ENCODE data around the gene MRPL30.
"Not testable (repeated sequence)": the region's sequence is repeated elsewhere in the genome, so short reads cannot be mapped to it uniquely, and the experiment has no call there.

The MRPL30 gene

DNA sequence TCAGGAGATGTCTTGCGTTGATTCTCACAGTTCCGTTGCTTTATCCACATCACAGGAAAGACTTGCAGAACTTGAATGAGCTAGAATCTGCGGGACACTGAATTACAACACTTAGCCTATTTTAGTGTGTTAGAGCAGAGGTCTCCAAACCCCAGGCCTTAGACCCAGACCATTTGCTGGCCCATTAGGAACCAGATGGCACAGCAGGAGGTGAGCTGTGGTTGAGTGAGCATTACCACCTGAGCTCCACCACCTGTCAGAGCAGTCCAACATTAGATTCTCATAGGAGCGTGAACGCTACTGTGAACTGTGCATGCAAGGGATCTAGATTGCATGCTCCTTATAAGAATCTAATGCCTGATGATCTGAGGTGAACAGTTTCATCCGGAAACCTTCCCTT is 3.8 kb downstream of the MRPL30 start:
- no peak for DNase-seq (ENCODE audit: low read depth in 2 of 2)

DNA sequence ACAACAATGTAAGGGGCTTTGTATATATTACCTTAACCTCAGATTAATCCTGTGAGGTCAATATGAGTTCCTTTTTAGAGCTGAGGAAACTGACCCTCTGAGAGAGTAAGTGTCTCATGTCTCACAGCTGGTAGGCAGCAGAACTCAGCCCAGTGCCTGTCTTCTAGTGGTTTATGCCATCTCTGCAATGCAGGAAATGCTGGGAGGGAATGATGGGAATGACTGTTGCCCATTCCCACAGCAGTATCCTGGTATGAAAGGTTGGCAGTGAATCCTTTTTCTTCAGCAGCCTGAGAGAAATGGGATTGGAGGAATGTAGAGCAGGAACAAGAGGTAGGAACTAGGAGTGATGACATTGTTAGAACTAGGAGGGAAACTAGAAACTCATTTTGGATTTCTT is 6.0 kb downstream of the MRPL30 start:
- DNase-seq (ENCODE audit: low read depth in 2 of 2) = no peak

DNA sequence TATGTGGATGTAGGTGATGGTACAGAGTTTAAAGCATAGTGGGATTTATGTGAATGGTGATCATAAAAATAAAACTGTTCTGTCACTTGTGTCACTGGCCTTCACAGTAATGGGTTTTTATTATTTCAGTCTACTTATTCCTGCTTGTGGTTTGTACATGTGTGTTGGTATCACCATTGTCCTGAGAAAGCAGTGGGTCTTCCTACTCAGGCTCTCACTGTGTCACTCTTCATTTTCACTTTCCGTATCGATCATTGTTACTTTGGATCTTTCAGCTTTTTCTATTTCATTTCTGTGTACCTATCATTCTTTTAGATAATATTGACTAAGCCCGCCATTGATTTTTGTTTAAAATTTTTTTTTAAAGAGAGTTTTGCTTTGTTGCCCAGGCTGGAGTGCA is 7.4 kb downstream of the MRPL30 start:
- no peak for DNase-seq (ENCODE audit: low read depth in 2 of 2)

DNA sequence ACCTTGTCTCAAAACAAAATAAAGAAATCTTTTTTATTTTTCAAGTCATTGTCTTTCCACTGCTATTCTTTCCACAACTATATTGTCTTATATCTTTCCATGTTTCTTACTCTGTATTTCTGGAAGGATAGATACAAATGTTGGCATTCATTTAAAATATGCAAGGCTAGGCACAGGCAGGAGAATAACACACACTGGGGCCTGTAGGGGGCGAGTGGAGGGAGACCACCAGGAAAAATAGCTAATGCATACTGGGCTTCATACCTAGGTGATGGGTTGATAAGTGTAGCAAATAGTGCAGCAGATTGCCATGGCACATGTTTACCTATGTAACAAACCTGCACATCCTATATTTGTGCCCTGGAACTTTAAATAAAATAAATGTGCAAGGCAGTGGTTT is 9.6 kb downstream of the MRPL30 start:
- DNase-seq (ENCODE audit: low read depth in 2 of 2) = no peak

DNA sequence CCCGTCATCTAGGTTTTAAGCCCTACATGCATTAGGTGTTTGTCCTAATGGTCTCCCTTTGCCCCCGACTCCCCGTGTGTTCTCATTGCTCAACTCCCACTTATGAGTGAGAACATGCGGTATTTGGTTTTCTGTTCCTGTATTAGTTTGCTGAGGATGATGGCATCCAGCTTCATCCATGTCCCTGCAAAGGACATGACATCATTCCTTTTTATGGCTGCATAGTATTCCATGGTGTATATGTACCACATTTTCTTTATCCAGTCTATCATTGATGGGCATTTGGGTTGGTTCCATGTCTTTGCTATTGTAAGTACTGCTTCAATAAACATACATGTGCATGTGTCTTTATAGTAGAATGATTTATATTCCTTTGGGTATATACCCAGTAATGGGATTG is 11.4 kb downstream of the MRPL30 start:
- DNase-seq (ENCODE audit: low read depth in 2 of 2) = not testable (repeated sequence)

DNA sequence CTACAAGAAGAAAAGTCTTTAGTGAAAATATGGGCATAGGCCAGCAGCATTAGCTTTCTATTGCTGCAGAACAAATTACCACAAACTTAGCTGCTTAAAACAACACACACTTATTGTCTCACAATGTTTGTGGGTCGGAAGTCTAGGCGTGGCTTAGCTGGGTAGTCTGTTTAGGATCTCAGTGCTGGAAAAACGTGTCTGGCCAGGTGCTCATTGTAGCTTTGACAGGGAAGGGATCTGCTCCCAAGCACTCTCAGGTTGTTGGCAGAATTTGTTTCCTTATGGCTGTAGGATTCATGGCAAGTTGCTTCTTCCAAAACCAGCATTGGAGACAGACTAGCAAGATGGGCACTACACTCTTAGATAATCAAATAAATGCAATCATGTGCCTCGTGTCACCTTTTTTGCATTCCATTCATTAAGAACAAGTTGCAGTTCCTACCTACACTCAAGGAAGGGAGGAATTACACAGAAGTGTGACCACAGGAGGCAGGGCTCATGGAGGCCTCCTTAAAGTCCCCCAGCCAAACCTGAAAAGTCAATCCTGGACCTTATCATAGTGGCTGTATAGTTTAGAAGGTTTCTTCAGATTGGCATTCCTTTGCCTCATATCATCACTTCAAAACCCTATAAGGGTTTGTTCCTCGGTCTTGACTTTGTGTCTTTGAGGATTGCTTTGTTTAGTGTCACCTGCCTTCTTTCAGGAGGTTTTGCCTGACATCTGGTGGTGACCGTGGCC is 17.3 kb downstream of the MRPL30 start:
- DNase-seq (ENCODE audit: low read depth in 2 of 2) = no peak

DNA sequence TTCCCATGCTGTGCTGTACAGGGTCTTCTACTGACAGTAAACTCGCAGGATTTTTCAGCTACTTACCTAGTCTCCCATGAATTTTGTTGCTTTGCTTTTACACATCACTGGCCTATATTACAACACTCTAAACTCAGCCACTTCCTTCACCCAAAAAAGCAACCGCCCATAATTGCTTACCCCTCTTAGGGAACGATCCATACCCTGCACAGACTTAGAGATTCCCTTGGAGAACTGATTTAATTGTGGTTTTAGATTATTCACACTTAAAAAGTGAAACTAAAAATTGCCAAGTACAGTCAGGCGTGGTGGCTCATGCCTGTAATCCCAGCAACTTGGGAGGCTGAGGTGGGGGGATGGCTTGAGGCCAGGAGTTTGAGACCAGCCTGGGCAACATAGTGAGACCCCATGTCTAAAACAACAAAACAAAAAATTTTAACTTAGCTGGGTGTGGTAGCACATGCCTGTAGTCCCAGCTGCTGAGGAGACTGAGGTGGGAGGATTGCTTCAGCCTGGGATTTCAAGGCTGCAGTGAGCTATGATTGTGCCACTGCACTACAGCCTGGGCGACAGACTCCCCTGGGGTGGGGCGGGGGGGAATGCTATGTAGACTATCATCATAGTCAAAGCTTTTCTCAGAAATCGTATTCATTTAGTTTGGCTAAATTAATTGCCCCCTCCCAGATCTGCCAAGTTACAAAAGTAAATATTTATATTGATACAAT is 19.3 kb downstream of the MRPL30 start:
- DNase-seq (ENCODE audit: low read depth in 2 of 2) = no peak

DNA sequence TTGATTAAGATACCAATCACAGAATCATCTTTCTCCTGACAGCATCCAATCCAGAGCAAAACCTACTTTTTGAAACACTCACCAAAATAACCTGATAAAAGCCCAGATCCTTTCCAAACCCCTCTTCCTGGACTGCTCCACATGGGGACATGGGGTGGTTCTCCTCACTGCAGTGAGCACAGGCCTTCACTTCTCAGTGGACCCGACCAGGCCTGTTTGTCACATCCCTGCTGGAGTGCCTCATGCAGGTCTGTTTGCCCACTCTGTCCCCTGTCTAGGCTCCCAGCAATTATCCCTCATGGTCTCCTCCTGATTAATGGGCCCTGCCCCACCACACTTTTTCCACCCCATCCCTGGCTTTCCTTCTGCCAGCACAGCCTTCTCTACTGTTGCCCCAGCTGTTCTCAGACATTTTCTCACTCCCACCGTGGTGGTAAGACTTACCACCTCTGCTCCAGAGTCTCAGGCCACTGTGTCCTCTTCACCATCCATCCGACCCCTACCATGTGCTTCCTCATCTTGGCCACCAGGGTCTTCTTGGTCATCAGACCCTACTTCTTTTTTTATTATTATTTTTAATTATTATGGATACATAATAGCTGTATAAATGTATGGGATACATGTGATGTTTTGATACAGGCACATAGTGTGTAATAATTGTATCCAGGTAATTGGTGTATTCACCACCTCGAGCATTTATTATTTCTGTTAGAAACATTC is 21.1 kb downstream of the MRPL30 start:
- DNase-seq (ENCODE audit: low read depth in 2 of 2) = no peak

DNA sequence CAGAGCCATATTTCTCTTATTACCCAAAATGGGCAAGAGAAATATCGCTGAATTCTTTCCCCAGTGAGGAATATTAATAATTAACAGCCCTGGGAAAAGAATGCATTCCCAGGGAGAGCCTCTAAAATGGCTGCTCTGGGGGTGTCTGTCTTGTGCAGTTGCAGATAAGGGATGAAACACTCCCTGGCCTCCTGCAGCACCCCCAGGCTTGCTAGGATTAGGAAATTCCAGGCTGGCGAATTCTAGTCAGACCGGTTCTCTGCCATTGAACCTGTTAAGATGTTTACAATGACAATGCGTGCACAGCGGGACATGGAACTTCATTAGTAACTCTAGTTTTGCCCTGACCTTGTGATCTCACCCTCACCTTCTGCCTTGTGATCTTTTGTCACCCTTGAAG is 24.5 kb downstream of the MRPL30 start:
- no peak for DNase-seq (ENCODE audit: low read depth in 2 of 2)

DNA sequence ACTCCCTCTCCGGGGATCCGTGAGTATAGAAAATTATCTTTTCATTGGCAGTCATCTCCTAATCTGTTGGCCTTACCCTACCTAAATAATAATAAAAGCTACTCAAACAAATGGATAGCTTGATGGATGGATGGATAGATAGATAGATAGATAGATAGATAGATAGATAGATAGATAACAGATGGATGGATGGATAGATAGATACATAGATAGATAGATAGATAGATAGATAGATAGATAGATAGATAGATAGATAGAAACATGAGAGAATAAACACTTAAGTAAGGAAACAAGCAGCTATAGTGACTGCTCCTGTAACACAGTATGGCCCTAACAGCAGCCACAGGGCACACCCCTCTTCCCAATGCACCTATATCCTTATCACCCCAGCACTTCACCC is 35.1 kb downstream of the MRPL30 start:
- no peak for DNase-seq (ENCODE audit: low read depth in 2 of 2)

DNA sequence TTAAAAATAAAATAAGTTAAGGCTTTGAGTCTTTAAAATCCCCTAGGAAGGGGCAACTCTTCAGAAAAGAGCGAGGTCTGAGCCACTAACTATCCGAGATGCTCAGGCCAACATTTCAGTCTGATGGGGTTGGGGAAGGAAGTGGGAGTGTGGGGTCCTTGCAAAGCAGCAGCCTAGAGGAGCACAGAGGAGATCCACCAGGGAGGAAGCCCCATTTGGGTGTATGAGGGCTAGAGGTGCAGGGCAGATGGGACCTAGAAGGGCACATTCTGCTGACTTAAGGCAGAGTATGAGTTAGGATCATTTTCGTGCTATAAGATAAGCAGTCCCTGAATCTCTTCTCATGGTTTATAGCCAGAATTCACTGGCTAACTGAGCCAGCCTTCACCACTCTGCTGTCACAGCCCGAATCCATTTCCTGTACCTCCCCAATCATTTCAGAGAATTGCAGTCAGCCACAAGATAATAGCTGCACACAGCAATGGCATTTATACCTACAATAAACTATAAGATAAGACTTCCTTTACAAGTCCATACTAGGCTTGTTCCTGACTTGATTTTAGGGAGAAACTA is 37.0 kb downstream of the MRPL30 start:
- DNase-seq (ENCODE audit: low read depth in 2 of 2) = no peak

DNA sequence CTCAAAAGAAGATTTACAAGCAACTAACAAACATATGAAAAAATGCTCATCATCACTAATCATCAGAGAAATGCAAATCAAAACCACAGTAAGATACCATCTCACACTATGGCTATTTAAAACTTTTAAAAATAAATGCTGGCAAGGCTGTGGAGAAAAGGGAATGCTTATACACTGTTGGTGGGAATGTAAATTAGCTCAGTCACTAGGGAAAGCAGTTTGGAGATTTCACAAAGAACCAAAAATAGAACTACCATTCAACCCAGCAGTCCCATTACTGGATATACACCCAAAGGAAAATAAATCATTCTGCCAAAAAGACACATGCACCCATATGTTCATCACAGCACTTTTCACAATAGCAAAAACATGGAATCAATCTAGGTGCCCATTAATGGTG is 52.2 kb downstream of the MRPL30 start:
- DNase-seq (ENCODE audit: low read depth in 2 of 2) = not testable (repeated sequence)

DNA sequence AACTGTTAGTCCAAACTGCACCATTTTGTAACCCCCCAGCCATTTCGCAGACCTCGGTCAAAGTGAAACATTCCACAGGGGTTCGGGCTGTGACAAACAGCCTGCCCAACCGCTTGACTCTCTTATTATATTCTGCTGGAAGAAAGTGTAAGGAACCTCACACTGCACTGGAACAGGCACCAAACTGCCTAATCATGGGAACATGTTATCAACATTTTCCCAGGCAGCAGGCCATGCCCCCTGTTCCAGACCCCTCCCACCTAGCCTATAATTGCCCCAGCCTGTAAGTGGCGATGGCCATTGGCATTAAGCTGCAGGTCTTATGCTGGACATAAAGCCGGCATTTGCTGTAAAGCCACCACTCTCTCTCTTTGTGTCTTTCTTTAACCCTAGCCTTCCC is 57.6 kb downstream of the MRPL30 start:
- DNase-seq (ENCODE audit: low read depth in 2 of 2) = no peak

DNA sequence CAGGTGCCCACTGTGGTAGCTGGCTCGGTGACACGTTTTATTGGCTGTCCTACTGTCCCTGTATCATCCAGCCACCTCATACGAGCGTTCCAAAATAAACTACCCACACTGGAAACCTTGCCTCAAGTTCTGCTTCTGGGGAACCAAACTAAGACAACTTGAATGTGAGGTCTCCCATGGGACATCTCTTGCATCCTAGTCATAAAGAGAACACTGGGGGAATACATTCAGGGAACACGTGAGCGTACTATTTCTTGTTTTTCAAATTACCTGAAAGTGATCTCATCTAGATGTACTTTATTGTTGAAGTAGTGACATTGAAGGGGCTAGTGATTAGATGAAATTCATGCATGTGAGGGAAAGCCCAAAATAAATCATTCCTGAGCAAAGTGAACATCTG is 59.4 kb downstream of the MRPL30 start:
- no peak for DNase-seq (ENCODE audit: low read depth in 2 of 2)

DNA sequence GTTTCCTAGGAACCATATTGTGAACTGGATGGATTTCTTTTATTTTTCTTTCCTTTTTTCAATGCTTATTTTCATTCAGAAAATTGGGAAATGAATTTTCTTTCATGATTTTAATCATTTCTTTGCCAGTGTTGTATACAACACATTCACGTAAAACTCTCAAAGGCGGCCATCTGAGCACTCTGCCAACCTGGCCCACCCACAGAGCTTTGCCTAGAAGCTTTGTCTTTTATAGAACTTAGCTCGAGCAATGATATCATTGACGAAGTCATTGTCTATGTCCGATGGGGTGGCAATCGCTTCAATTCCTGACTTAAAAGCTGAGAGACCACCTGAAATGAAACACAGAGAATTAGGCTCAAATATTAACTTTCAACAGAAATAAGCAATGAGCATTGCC is 61.2 kb downstream of the MRPL30 start:
- no peak for DNase-seq (ENCODE audit: low read depth in 2 of 2)

Measured in activated CD8-positive, alpha-beta memory T cell treated with anti-CD3 and anti-CD28 coated beads for 4 hours (primary cell).